Esophagus squamous epithelium (tissue), 4 donors: Measurements from ENCODE around the gene CCNK.

ENCODE experiments used
- POLR2A ChIP-seq, 4 donors: fragments of 450-650 bp; IDR thresholded peaks; one replicate each; pipeline ENCODE4 v1.6.1; 2017; ENCODE audit warnings: antibody characterized with exemption in 4 of 4, mild to moderate bottlenecking in 4 of 4, moderate library complexity in 3 of 4
- TF ChIP-seq, protein P1 (sequence below), 6 experiments: fragments of 450-650 bp in 4 of 6; fragments of 200-600 bp in 2 of 6; sonication (generic) in 2 of 6; IDR thresholded peaks; one replicate each; pipeline ENCODE4 v1.5.1; 2016 to 2019; ENCODE audit warnings: antibody characterized with exemption in 6 of 6, mild to moderate bottlenecking in 4 of 6, moderate library complexity in 4 of 6

- TF ChIP-seq, protein P1, sequence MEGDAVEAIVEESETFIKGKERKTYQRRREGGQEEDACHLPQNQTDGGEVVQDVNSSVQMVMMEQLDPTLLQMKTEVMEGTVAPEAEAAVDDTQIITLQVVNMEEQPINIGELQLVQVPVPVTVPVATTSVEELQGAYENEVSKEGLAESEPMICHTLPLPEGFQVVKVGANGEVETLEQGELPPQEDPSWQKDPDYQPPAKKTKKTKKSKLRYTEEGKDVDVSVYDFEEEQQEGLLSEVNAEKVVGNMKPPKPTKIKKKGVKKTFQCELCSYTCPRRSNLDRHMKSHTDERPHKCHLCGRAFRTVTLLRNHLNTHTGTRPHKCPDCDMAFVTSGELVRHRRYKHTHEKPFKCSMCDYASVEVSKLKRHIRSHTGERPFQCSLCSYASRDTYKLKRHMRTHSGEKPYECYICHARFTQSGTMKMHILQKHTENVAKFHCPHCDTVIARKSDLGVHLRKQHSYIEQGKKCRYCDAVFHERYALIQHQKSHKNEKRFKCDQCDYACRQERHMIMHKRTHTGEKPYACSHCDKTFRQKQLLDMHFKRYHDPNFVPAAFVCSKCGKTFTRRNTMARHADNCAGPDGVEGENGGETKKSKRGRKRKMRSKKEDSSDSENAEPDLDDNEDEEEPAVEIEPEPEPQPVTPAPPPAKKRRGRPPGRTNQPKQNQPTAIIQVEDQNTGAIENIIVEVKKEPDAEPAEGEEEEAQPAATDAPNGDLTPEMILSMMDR (IDR thresholded peaks at IDR 0.05) = no peak
- TF ChIP-seq POLR2A (IDR thresholded peaks at IDR 0.05) = no peak
Measured at GRCh38 chr14:99554757-99555531, 73.7 kb downstream of the CCNK start.
